Hematopoietic multipotent progenitor cell (in vitro differentiated cells): Measurements from ENCODE around the gene DROSHA. TPM values are rescaled to one million over a fixed set of nuclear protein-coding genes. Genes with fewer than 3 reads are reported as not detected.
"Not testable (repeated sequence)": the region's sequence is repeated elsewhere in the genome, so short reads cannot be mapped to it uniquely, and the experiment has no call there.

ENCODE experiments used
- DNase-seq, 3 donors: peaks; one replicate each; pipeline ENCODE4 v3.0.0-alpha.2; 2011 to 2015; ENCODE audit warnings: low read depth in 2 of 3, low spot score in 2 of 3
- total RNA-seq: library from RNA; depleted of rRNA; stranded (reverse); fragments of >200 nt; gene quantifications from one replicate; pipeline ENCODE4 v1.2.3, GENCODE V29; 2012

Gene DROSHA
- 25.6 TPM for total RNA-seq

DNA sequence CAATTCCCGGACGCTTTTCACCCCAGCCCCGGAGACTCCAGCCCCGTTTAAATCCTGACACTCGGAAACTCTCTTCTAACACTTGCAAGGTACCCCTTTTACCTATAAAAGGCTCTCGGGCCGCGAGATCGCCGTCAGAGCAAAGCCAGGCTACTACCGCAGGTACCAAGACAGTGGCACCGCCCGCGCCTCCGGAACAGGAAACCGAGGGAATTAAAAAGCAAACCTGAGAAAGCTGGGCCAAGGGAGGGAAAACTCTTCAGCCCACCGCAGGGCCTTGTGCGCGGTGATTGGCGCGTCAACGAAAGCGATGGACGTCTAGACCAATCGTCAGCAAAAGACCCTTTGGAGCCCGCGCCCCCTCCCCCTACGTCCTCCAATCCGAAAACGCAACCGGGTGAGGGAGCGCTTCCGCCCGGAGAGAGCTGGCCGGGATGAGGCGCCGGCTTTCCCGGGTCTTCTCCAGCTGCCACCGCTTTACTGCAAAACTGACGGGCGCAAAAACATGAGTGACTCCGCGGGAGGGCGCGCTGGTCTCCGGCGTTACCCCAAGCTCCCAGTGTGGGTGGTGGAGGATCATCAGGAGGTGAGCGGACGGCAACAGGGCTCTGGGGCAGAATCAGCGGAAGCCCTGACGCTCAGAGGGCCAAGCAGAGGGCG, at the start of gene DROSHA, which contains the start of gene C5orf22:
DROSHA (minus strand) TSS at position 206 of the 660 bp plus-strand sequence. CDS start 3,034 bp downstream, outside the sequence.
C5orf22 (plus strand) TSS at position 414 of the 660 bp plus-strand sequence; CDS start at position 506, 92 bp downstream.
- DNase-seq = peak; percentile 76 to 95 (median 95)

DNA sequence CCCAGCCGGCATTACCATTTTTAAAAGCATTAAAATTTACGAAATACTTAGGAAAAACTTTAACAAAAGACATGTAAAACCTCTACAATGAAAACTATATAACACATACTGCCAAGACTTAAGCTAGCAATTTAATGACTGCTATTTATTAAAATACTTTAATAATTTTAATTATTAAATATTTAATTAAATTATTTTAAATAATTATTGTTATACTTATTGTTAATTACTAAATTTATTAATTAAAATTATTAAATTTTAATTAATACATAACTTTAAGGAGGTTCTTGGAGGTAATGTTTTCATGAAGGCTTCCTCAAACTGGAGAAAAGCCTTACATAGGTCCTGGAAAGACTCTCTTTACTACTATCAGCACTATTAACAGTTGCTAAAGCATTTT, 47.7 kb upstream of the DROSHA start:
- DNase-seq = no peak

GRCh38 chr5:31577438-31577837, 45.5 kb upstream of the DROSHA start:
- no peak for DNase-seq

DNA sequence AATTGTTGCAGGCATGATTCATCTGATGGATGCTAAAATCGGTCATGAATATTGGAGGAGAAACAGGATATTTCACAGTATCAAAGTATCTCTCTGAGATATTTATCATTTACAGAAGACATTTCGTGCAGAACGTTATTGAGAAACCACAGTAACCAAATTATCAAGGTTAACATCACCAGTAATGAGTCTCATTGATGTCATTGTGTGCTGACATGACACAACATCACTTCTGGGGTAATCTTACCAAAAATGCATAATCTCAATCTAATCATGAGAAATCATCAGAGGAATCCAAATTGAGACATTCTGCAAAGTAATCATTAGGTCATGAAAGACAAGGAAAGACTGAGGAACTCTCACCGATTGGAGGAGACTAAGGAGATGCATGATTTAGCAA, 42.9 kb upstream of the DROSHA start:
- no peak for DNase-seq

DNA sequence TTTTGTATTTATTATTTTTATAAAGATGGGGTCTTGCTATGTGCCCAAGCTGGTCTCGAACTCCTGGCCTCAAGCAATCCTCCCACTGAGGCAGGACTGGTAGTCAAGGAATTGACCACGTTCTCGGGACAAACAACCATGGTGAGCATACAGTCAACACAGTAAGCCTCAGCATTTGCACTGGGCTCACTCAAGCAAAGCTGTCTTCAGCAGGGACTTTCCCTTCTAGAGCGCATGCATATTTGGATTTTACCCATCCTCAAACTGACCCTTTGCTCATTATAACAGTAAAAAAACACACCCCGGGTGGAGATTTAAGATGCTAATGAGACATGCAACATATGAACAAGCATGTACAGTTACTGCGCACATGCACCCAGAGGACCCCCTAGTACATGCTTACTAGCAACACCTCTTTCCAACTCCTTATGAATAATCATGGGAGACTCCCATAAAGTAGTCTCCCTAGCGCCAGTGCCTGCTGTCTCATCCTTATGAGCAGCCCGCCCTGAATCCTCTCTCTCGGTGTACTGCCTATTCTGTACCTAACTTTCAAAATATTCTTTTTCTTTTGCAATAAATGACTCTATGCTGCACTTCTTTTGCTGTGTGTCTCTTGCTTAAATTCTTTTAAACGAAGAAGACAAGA, 41.7 kb upstream of the DROSHA start:
- DNase-seq = no peak

DNA sequence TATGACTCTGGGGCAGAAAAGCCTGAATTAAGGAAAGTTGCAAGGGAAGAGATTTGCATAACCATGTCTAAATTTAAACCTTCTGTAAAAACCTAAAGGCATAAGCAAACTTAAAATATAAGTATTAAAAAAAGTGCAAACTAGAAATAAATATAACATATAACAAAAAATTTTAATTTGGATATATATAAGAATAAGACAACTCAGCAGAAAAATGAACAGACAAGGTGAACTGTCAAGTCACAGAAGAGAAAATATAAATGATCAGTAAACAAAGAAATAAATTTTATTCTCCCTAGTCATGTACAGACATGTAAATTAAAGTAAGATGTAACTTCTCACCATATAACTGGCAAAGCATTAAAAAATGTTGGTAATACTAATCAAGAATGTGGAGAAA, 37.2 kb upstream of the DROSHA start:
- DNase-seq = no peak

GRCh38 chr5:31568302-31568835, 36.5 kb upstream of the DROSHA start:
- DNase-seq = no peak

DNA sequence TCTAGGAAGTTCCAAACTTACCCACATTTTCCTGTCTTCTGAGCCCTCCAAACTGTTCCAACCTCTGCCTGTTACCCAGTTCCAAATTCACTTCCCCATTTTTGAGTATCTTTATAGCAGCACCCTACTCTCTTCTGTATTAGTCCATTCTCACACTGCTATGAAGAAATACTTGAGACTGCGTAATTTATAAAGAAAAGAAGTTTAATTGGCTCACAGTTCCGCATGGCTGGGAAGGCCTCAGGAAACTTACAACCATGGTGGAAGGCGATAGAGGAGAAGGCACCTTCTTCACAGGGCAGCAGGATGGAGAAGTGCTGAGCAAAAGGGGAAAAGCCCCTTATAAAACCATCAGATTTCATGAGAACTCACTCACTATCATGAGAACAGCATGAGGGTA, 34.5 kb upstream of the DROSHA start:
- not testable (repeated sequence) for DNase-seq

- peak in 1 of 3 donors; percentile 19 for DNase-seq
Measured at GRCh38 chr5:31563216-31563615, 31.3 kb upstream of the DROSHA start.

- no peak for DNase-seq
Measured at GRCh38 chr5:31561946-31562345, 30.1 kb upstream of the DROSHA start.

DNA sequence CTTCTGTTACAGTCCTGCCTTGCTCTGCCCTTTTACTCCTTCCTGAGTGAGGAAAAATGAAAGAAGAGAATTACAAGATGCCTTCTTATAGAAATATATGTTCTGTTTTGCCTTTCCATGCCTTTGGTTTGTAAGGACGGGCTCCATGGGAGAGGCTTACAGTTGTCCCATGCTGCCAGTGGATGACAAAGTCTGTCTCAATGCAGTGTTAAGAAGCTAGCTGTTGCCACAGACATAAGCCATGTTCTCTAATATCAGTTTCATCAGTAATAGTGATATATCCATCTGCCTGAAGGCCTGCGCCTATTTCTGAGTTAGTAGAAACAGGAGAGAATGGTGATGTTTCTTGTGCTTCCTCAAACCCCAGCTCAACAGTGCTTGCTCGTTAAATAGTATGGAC, 28.0 kb upstream of the DROSHA start:
- DNase-seq = no peak

GRCh38 chr5:31556461-31556860, 24.6 kb upstream of the DROSHA start:
- DNase-seq = no peak

GRCh38 chr5:31554552-31554951, 22.7 kb upstream of the DROSHA start:
- DNase-seq = no peak

DNA sequence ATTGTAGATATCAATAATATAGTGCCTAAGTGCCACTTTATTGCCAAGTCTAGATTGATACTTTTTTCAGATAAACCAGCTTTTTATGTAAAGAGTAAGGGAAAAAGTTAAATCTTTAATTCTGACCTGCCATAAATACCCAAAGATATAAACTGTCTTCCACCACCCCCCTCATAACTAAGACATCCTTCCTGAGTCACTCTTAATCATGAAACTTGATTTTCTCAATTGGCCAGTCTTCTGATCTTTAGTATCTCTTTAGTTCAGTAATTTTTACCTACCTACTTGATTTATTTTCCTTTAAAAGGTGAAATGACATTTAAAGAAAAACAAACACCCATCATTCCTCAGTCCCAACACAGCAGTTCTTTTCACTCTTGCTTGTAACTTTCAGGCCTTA, 22.0 kb upstream of the DROSHA start:
- DNase-seq = no peak

- DNase-seq = no peak
Measured at GRCh38 chr5:31551878-31552277, 20.0 kb upstream of the DROSHA start.

GRCh38 chr5:31549114-31549513, 17.2 kb upstream of the DROSHA start:
- not testable (repeated sequence) for DNase-seq

DNA sequence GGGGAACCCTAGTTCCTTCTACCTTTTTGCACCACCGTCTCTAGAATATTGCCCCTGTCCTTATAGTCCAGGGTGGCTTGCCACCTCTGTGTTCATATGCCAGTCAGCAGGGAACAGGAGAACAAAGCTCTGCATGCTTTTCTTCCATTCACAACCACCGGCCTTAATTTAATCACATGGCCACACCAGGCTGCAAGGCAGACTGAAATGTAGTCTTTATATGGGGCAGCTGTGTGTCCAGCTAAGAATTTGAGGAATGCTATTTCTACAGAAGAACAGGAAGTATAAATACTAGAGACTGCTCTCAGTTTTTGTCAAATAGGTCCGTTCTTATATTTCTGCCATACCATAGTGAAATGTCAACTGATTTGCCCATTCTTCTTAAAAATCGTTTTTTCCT, 6.0 kb upstream of the DROSHA start:
- no peak for DNase-seq

DNA sequence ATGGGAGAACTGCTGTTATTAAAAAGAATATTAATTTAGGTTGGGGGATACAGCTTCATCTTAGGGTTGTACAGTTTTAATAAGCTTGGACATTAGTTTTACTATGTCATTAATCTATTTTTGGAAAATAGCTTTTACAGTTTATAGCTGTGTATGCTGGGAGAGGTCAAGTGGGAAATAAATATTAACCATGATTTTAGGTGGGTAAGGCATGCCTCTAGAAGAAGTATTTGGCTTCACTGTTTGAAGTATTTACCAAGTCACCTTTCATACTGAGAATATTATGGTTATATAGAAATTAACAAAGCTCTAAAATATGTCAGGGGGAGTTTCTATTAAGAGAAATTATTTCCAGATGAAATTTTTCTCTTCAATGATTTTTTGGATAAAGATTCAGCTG, 5.5 kb upstream of the DROSHA start:
- no peak for DNase-seq

GRCh38 chr5:31536873-31537272, 5.0 kb upstream of the DROSHA start:
- no peak for DNase-seq

DNA sequence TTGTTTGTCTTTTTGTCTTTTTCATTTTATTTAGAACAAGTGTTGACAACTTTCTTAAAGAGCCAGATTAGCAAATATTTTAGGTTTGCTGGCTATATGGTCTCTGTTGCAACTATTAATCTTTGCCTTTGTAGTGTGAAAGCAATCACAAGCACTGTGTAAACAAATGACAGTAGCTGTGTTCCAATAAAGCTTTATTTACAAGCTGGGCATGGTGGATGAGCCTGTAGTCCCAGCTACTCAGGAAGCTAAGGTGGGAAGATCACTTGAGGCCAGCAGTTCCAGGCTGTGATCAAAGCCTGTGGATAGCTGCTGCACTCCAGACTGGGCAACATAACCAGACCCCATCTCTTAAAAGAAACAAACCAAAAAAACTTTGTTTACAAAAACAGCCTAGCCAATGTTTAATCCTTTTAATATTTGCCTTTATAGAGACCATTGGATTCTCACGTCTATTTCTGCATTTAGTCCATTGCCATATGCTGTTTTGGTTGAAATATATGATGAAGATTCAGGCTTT, 2.7 kb upstream of the DROSHA start:
- DNase-seq = no peak

GRCh38 chr5:31531543-31531887, 378 bp downstream of the DROSHA start:
- DNase-seq = peak in 1 of 3 donors; percentile 46
